Stimulated activated CD4-positive, alpha-beta T cell treated with anti-CD3 and anti-CD28 coated beads, Interleukin-15, amount 100 ng/mL, for 24 hours (primary cell): ENCODE measurements around the gene KLK6.

Source experiments
- DNase-seq: peaks from one replicate; pipeline ENCODE4 v3.0.0-alpha.2; 2020

Gene KLK6

GRCh38 chr19:50969413-50969760 lies at the start of gene KLK6:
KLK6 (minus strand) TSS chr19:50969591; CDS start chr19:50968104, 1,487 bp downstream.
- no peak for DNase-seq

GRCh38 chr19:51018745-51019543 lies 49.6 kb upstream of the KLK6 start:
- DNase-seq = peak; percentile 29

DNA sequence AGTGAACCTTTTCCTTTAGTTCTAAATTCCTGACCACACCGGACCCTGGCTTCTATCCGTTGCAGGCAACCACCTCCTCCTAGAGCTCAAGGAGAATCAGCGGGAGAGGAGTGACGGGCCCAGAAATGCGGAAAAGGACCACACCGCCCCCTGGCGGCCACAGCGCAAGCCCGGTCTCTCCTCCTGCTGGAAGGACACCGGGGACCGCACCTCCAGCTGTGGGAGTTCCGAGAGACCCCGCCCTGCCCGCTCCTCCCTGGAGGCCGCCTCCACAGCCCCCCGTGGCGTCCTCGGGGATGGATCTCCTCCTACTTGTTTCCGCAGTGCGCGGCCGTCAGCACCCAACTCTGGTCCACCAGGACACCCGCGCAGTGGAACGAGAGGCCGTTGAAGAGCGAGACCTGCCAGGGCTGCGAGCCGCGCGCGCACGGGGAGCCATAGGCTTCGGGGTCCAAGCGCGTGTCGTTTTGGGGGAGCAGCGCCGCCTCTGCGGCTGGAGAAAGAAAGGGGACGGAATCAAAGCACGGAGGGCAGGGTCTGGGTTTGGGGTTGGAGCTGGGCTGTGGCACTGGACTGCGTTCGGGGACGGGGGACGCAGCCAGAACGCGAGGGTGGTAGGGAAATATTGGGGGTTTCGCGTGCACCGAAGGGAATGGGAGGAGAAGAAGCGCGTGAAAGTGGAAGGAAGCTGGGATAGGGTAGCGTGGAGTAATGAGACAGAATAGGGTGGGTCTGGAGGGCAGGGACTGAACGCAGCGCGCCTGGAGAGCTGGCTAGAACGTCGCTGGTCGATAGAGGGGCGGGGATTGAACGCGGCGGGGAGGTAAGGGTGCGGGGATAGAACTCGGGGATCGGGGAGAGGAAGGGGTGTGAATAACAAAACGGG lies 47.6 kb upstream of the KLK6 start:
- peak; percentile 83 for DNase-seq

DNA sequence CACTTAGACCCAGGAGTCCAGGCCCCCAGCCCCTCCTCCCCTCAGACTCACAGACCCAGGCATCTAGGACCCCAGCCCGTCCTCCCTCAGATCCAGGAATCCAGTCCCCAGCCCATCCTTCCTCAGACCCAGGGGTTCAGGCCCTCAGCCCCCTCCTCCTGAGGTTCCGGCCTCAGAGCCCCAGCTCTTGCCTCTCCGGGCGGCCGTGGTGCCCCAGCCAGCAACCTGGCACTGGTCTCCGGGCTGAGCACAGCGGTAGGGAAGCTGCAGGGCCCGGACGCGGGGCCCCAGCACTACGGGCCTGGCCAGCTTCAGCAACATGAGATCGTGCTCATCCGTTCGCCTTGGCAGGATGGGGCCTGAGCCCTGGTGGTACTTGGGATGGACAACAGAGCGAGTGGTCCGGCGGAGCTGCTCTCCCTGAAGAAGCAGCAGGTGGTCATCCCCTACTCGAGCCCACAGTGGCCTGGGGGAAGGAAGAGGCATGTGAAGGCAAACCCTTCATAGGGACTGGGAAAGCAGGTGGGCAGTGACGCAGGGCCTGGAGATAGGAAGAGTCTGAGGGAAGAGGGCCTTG lies 46.4 kb upstream of the KLK6 start:
- DNase-seq = no peak

DNA sequence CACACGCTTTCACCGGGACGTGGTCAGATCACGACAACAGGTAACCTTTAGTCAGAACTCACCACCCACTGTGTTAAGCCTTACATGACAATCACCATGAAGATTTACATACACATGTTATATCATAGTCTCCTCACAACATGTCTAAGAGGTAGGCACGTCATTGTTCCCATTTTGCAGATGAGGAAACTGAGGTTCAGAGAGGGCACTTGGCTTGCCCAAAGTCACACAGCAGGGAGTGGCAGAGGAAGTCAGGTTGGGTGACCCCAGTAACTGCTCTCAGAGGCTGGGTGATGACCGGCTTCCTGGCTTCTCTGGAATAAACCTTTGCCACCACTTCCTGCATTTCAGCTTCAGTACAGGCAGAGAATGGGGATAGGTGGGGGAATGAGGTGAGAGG lies 44.9 kb upstream of the KLK6 start:
- no peak for DNase-seq

DNA sequence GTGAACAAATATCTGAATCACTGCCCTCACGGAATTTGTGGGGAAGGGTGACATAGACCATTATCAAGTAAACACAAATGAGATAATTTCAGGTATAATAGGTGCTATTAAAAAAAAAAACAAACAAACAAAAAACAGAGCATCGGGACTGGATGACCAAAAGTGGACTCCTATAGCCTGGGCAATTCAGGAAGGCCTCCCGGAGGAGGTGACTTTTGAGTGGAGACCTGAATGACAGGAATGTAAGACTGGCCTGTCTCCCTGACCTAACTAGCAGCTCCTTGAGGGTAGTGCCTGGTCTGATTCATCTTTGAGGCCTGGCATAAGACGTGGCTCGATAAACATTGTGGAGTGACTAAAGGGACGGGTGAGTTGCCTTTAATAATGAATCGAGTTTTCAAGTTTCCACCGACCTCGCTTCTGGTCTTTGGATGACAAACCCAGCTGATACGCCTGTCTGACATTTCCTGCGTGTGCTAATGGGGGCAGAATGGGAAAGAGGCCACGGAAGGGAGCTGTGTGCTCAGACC lies 43.3 kb upstream of the KLK6 start:
- DNase-seq = no peak

GRCh38 chr19:51010066-51010795 lies 40.8 kb upstream of the KLK6 start:
- DNase-seq = no peak

DNA sequence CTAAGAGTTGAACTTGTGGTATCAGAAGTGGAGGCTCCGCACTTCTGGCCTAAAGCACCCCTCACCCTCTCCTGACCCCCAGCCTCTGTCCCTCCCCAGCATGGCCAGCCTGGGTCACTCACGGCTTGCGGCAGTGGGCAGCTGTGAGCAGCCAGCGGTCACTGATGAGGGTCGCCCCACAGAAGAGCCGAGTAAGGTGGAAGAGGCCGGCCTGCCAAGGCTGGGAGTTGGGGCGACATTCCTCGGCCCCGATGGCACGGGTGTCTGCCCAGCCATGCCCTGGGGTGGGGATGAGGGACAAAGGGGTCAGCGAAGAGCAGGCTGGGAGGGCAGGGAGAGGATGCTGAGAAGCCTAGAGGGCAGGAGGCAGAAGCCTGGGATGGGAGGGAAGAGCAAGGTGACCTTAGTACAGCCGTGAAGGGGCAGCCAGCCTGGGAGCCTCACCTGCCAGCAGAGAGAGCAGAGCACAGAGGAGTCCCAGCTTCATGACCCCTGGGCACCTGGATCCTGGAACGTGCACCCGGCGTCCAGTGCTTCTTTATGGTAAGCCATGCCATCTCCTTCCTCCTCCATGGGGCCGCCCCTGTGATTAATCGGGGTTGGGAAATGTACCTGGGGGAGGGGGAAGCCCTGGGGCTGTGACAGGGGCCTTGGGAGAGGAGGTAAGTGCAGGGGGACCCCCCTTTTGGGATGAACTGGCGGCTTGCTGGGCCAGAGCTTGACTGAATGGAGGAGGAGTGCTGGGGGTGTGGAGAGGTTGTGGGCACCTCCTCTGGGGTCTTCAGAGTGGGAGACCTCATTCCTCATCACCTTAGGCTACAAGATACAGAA lies 39.9 kb upstream of the KLK6 start:
- DNase-seq = no peak

DNA sequence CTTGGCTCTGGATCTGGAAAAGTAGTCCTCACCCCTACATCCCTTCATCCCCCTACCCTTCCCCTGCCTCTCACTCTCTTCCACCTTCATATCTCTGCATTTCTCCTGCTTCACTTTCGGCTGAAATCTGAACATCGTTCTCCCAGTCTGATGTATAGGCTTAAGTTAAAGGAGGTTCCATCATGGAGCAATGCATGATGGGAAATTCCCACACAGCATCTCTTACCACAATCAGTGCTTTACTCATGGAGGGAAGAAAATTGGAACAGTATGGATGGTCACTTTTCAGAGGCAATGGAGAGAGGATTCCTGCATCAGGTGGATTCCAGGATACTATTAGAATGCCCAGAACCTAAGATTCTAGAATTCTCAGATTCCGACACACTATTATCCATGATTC lies 38.1 kb upstream of the KLK6 start:
- no peak for DNase-seq

GRCh38 chr19:51006406-51006805 lies 37.0 kb upstream of the KLK6 start:
- DNase-seq = no peak

- DNase-seq = no peak
These were observed 35.9 kb upstream of the KLK6 start for GRCh38 chr19:51005248-51005647.

DNA sequence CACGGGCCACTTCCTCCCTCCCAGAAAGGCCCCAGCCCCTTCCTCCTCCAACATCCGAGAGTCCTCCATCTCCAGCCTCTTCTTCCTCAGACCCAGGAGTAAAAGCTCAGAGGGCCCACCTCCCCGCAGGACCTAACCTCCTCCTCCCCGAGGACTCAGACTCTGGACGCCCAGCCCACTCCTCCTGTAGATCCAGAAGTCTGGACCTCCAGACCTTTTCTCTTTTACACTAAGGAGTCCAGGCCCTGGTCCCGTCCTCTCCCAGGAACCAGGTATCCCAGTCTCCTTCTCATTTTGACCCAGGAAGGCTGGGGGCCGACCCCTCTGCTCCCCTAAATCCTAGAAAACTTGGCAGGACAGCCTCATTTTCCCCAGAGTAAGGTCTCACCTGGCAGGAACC lies 33.9 kb upstream of the KLK6 start:
- DNase-seq = no peak

DNA sequence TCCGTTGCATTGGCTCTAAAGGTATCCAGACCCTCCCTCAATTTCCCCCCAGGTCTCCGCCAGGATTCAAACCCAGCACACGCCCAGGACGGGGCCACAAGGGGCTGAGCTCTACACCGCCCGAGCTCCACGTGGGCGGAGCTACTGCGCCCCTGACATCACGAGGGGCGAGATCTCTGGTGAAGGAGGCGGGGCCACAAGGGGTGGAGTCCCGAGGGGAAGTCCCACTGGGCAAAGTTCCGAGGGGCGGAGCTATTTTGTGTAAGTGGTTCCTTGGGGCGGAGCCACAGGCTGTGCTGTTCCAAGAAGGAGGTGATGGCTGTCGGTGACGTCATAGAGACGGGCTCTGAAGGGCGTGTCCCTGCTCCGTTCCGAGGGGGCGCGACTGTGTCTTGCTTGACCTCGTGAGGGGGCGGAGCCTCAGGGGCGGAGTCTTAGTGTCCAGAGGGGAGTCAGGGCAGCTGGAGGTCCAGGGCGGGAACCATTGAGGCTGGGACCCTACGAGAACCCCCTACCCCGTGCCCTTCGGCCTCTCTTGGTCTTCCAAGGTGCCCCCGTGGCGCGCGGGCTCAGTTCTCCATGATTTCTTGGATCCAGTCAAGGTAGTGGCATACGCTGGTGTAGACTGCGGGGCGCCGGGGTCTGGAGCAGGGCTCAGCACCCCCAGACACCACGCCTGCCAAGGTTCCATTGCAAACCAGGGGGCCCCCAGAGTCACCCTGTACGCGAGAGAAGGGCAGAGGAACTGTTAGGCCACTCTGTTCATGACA lies 33.3 kb upstream of the KLK6 start:
- DNase-seq = peak; percentile 54

- DNase-seq = no peak
These were observed 32.7 kb upstream of the KLK6 start for GRCh38 chr19:51002089-51002532.

DNA sequence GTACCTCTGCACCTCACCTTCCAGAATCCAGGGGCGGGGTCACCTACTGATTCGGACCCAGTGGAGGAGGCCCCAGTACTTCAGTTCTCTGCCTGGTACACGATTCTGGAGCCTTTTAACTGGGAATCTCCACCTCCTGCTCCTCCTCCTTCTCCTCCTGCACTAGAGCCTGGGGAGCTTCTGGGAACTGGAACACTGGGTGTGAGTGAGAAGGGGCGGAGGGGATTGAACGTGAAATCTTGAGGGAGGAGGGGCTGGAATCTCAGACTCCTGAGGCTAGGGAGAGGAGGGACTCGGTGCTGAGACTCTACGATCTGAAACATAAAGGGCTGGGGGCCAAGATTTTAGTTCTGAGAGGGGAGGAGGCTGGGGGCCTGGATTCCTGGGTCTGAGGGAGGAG lies 32.1 kb upstream of the KLK6 start, which contains the start of gene KLK8:
TSS of gene KLK8 (minus strand) at position 90 of the 400 bp plus-strand sequence. CDS start 437 bp downstream, outside the sequence.
- no peak for DNase-seq

DNA sequence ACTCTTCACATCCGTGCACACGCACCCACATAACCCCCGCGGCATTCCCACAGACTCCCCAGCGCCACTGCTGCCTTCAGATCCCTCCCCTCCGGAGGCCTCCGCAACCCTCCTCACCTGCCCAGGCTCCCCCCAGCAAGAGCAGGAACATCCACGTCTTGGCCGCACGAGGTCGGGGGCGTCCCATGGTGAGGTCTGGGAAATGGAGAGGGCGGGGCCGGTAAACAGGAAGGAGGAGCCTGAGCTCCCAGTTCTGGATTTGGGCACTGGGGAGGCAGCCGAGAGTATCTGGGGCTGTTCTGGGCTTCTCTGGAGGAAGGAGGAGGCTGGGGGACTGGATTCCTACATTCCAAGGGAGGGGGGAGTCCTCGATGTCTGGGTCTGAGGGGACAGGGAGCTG lies 31.6 kb upstream of the KLK6 start:
- no peak for DNase-seq

DNA sequence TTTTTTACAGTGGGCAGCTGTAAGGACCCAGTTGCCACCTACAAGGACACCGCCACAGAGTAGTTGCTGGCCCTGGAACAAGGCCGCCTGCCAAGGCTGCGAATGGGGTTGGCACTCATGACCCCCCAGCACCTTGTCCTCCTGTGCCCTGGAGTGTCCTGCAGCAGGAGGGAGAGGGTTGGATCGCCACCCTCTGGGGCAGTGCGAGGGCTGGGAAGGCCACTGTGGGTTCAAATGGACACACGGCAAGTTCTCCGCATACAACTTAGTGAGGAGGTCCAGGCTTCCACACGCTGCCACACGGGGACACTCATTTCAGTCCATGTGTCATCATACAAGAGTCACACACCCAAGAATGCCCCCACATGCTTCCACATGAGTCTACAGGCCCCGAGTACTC lies 31.0 kb upstream of the KLK6 start:
- DNase-seq = no peak

DNA sequence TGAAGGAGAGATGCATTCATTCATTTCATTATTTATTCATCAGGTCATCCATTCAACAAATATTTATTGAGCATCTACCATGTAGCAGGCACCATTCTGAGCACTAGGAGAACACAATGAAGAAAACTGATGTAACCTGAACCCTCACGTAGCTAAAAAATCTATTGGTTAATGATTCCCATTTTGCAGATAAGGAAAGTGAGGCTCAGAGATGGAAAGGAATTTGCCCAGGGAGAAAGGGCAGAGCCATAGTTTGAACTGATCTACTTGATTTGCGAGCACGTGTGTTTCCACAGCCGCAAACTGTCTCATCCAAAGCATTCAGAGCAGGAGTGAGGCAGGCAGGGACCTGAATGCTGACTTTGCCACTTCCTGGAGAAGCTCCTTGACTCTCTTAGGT lies 29.3 kb upstream of the KLK6 start:
- DNase-seq = no peak

- DNase-seq = no peak
These were observed 28.7 kb upstream of the KLK6 start for GRCh38 chr19:50998061-50998460.

- DNase-seq = no peak
These were observed 24.7 kb upstream of the KLK6 start for GRCh38 chr19:50994129-50994528.

DNA sequence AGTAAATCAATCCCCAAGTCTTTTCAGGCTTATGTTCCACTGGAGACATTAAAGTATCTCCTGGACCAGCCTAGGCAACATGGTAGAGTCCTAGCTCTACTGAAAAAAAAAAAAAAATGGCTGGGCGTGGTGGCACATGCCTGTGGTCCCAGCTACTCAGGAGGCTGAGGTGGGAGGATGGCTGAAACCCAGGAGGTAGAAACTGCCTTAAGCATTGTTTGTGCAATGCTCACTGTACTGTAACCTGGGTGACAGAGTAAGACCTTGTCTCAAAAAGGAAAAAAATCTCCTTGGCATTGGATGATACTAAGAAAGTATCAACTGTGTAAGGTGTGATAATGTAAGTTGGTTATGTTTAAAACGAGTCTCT lies 23.3 kb upstream of the KLK6 start:
- no peak for DNase-seq
